DMS114 treated with DMSO at 0.1 percent for 48 hours (cell line): ENCODE data around the gene PLAAT5.
A peak's percentile ranks its signal among the peaks of the same experiment; 100 is the strongest.

Experiments used
- DNase-seq: peaks from one replicate; lab custom pipeline; 2025; ENCODE audit not compliant: unreplicated experiment; lab: John Stamatoyannopoulos, UW

Gene PLAAT5

DNA sequence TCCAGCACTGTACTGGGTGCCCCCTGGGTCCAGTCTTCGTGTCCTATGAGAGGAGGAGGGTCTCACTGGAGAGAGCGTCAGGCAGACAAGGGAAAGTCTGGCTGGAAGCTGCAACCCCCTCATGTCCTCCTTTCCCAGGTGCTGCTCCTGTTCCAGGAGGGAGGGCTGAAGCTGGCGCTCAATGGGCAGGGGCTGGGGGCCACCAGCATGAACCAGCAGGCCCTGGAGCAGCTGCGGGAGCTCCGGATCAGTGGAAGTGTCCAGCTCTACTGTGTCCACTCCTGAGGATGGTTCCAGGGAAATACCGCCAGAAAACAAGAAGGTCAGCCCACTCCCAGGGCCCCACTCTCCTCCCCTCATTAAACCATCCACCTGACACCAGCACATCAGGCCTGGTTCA, 25.1 kb upstream of the PLAAT5 start:
- no peak for DNase-seq

DNA sequence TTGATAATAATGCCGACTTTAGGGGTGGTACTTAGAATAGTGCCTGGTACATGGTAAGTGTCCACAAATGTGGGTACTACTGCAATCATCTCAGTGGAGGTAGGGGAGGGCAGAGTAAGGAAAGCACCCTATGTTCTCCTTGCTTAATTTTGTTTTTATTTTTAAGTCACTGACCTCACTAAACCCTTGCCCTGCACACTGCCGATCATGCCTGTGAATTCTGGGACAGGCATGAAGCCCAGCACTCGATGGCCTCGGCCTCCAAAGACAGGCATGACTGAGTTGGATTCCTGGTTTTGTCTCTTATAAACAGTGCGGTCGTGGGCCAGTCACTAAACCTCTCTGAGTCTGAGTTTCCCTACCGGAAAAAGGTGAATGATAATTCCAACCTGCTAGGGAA, 21.8 kb upstream of the PLAAT5 start:
- DNase-seq = no peak

DNA sequence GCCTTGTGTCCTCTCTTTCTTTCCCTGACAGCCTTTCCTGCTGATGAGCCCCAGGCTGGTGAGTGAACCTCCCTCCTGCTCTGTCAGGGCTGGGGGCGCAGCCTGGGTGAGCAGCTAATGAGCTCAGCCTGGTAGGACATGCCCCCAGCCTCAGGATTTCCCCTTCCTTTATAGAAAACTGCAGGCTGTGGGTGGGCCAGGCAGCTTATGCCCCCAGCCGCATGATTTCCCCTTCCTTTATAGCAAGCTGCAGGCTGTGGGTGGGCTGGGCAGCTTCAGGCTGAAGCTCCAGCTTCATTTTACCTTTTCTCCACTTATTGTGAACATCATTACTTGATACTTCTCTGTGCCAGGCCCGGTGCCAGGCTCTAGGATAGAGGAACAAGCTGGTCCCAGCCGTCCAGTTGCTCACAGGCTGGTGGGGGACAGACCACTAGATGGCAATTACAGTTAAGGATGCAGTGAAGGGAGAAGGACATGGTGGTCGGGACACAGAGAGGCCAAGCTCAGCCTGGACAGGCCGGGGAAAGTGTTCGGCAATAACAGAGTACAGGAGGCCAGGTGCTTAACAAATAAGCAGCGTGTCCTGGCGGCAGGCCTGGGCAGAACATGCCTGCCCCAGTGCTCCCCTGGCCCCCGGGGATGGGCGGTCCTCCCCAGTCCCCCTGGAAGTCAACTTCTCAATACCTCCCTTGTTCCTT, 20.2 kb upstream of the PLAAT5 start:
- no peak for DNase-seq

DNA sequence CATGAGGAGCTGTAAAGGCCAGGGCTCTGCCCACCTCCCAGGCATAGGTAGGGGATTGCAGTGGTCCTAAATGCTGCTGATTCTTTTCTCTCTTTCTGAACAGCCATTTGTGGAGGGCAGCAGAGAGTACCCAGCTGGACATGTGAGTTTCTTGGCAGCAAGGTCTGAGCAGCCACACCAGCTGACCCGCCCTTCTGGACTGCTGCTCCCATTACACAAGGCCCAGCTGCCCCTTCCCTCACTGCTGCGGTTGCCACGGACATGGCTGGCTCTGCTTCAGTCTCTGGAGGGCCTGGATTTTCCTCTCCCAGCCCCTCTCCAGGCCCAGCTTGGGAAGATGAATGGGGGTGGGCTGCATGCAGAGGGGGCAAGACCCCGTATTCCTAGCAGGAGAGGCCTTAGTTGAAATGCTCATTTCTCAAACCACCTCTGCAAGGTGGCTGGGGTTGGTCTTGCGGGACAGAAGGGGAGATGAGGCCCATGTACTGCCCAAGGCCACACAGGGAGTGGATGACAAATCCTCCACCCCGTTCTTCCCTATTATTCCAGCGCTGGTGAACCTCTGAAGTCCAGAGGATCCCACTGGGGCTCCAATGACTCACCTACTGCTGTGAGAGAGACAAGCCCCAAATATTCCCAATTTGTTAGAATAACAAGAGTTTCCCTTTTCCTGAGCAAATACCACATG, 19.5 kb upstream of the PLAAT5 start:
- DNase-seq = no peak

DNA sequence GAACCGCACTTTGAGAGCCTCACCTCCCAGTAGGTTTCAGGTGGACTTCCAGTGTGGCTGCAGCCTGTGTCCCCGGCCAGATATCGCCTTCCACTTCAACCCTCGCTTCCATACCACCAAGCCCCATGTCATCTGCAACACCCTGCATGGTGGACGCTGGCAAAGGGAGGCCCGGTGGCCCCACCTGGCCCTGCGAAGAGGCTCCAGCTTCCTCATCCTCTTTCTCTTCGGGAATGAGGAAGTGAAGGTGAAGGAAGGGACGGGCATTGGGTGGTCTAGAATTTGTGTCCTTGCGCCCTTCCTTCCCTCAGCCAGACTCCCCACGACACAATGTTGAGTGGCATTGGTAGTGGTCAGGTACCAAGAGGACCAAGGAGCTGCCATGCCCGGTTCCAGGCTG, 17.8 kb upstream of the PLAAT5 start:
- no peak for DNase-seq

DNA sequence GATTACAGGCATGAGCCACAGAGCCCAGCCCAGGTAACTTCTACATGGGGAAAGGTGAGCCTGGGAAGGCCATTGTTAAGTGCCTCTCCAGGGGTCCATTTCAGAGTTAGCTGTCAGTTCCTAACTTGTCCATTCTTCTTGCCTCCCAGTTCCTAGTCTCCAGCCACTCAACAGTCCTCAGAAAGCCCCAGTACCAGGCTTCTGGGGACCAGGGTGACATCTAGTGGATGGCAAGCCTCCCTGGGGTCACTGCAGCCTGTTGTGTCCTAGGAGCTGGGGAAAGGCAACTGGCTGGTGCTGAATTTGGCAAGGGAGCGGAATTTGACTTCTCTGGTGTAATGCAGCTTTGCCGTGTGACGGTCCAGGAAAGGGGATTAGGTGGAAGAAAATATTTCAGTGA, 17.0 kb upstream of the PLAAT5 start:
- DNase-seq = peak; percentile 8

DNA sequence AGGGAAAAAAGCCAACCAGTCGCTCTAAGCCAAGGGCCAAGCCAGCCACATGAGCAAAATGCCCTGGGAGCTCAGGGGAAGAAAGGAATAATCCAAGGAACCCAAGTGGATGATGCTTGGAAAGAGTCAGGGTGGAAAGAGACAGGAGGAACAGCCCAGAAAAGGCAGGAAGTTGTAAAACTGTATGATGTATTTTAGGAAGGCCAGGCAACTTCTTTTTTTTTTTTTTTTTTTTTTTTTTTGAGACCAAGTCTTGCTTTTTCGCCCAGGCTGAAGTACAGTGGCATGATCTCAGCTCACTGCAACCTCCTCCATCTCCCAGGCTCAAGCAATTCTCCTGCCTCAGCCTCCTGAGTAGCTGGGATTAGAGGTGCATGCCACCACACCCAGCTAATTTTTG, 16.5 kb upstream of the PLAAT5 start:
- DNase-seq = no peak

DNA sequence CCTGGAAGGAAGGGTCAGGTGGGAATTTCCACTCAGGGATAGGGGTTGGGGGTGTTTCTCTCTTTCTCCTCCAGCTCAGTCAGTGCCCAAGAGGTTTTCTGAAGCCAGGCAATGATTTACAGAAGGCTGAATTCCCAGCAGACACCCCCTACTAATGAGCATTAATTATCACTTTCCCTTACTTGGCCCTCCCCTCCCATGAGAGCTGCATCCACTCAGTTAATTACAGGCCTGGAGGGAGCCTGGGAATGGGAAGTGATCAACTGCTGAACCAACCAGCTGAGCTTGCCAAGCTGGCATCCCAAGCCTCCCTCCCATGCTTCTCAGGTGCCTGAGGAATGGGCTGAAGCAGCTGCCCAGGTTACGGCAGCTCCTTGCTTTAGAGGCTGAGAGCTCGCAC, 15.9 kb upstream of the PLAAT5 start:
- DNase-seq = no peak

DNA sequence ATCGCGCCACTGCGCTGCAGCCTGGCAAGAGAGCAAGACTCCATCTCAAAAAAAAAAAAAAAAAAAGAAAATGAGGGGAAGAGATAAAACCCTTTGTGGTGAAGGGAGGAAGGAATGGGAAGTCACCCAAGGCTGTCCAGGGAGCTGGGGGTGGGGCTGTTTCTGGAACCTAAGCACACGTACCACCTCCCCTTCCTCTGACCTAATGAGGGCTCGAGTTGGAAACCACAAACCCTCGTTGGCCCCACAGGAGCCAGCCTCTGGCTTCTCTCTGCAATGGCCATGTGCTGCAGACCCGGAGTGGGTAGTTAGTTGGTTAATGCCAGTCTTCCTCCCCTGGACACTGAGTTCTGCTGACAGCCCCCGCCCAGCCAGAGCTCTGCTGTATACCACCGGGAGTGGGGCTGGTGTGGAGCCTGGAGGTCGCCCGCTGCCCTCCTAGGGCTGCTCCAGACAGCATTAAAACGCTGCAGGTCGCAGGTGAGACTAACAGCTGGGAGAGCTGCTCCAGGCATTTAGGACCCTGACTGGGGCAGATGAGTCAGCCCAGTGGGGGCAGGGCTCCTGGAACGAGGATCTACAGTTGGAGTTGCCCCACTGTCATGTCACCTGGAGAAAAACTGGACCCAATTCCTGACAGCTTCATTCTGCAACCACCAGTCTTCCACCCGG, 15.0 kb upstream of the PLAAT5 start, which contains the start of gene LGALS12:
Gene LGALS12 (plus strand): TSS at position 228 of the 672 bp plus-strand sequence. CDS start 375 bp downstream, at position 603.
- DNase-seq = no peak

DNA sequence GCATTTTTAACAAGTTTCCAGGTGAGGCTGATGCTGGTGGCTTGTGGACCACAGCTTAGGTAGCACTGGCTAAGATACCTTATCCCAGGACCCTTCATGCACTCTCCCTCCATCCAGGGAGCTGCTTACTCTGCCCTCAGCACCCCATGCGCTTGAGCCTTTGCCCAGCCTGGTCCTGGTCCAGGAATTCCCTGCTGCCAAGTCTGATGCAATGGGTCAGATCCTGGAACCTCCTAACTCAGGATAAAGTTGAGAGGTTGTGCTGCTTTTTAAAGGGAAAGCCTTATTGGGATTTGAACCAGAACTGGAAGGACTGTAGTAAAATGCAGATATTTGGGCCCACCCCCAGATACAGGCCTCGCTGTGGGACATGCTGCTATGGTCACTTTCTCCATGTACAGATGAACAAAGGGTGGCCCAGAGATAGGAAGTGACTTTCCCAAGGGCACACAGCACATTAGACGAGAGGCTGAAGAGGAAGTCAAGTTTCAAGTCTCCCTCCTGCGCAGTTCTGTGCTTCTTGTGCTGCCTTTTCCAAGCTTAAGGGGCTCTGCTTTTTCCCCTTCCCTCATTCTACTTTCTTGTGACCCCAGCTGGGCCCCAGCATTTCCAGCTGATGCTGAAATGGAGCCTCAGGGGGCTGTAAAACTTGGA, 14.1 kb upstream of the PLAAT5 start:
- no peak for DNase-seq

DNA sequence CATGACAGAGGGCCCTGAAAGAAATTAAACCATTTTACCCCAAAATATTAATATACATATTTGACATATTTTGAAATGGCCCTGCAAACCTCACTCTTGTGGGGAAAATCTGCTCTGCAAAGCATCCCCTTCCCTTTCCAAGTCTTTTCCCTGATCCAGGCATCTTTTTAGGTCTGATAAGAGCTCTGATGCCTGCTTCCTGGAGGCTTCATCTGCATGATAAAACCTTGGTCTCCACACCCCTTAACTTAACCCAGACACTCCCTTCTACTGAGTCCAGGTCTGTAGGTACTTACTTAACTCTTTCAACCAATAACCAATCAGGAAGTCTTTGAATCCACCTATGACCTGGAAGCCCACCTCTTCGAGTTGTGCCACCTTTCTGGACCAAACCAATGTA, 13.1 kb upstream of the PLAAT5 start:
- DNase-seq = no peak

DNA sequence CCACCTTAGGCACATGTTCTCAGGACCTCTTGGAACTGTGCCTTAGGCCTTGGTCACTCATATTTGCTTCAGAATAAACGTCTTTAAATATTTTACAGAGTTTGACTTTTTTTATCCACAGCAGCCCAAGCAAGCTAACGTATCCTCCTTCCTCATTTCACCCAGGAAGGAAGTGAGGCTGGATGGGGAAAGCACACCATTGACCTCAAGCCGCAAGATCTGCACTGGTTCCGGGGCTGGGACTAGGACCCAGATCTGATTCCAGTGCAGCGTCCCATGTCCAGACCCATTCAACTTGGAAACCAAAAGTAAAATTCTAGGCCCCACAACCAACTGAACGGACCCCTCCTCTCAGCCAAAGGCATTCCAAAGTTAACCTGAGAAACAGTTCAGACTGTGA, 12.5 kb upstream of the PLAAT5 start:
- DNase-seq = no peak

DNA sequence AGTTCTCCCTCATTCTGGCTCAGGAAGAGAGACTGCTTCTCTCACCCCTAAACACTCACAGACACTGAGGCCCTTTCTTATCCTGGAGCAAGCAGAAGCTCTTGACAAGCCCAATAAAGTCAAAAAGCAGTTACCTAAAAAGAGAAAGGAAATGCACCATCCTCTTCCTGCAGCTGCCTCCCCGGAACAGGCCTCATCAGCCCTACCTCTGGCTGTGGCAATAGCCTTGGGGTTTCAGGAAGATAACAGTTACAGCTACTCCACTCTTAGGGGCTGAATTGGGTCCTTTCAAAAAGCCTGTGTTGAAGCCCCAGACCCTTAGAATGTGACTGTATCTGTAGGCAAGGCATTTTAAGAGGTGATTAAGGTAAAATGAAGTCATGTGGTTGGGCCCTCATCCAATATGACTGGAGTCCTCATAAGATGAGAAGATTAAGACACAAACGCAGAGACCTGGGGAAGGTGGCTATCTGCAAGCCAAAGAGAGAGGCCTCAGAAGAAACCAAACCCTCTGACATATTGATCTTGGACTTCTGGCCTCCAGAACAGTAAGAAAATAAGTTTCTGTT, 11.4 kb upstream of the PLAAT5 start:
- no peak for DNase-seq

DNA sequence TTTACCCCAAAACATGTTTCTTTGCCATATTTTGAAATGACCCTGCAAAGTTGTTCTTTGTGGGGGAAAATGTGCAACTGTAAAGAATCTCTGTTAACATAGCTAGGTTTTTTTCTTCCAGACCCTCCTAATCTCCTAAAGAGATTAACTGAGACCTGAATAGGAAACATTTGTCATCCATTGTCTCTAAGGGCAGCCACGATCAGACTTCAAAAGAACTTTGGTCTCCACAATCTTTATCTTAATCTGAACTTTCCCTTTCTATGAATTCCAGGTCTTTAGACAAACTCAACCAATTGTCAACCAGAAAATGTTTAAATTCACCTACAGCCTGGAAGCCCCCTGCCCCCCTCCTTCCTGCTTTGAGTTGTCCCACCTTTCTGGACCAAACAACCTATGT, 10.3 kb upstream of the PLAAT5 start:
- DNase-seq = no peak

DNA sequence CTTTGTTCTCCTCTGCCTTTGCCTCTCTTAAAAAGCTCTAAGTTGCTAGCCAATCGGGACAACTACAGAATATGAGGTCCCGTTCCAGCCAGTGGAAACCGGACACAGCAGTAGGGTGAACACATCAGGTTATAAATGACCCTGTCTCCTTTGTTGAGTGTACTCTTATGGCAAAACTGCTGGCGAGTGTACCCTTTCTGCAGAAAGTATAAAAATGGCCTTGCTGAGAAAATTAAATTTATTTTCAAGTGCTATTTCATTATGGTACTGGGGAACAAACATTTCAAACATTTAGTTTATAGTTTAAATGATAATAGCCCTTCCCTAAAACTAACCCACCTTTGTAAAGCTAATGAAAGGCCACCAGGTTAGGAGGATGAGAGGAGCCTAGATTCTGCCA, 8.9 kb upstream of the PLAAT5 start:
- no peak for DNase-seq

DNA sequence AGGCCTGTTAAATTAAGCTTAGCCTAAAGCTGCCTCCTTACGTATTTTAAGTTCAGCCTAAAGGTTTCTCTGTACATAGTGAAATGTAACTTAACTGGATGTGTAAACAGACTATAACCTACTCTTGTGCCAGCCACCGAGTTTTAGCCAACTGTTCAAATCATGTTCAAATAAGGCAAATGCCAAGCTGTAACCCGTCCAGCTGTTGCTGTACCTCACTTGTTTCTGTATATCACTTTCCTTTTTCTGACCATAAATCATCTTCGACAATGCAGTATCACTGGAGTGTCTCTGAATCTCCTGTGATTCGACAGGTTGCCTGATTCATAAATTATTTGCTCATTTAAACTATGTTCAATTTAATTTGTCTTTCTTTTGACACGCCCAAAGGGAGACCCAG, 4.0 kb upstream of the PLAAT5 start:
- no peak for DNase-seq

DNA sequence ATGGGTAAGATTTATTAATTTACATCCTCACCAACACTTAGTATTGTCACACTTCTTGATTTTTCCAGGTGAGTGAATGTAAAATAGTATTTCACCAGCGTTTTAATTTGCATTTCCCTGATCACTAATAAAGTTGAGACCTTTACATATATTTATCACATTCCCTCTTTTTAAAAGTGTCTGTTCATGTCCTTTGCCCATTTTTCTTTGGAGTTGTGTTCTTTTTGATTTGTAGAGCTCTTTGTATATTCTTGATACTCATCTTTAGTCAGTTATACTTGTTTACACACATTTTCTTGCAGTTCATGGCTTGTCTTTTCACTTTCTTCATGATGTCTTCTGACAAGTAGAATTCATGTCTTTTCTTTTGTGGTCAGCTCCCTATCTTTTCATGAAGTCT, 2.2 kb upstream of the PLAAT5 start:
- DNase-seq = no peak

DNA sequence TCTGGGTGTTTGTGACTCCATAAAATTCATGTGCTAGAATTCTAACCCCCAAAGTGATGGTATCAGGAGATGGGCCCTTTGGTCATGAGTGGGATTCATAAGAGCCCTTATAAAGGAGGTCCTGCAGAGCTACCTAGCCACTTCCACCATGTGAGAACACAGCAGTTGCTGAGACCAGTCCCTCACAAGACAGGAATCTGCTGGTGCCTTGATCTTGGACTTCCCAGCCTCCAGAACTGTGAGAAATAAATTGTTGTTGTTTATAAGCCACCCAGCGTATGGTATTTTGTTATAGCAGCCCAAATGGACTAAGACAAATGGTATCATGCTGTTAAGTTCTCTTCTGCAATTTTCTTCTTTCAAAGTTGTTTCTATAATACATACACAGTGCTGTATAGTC, 1.5 kb upstream of the PLAAT5 start:
- no peak for DNase-seq

DNA sequence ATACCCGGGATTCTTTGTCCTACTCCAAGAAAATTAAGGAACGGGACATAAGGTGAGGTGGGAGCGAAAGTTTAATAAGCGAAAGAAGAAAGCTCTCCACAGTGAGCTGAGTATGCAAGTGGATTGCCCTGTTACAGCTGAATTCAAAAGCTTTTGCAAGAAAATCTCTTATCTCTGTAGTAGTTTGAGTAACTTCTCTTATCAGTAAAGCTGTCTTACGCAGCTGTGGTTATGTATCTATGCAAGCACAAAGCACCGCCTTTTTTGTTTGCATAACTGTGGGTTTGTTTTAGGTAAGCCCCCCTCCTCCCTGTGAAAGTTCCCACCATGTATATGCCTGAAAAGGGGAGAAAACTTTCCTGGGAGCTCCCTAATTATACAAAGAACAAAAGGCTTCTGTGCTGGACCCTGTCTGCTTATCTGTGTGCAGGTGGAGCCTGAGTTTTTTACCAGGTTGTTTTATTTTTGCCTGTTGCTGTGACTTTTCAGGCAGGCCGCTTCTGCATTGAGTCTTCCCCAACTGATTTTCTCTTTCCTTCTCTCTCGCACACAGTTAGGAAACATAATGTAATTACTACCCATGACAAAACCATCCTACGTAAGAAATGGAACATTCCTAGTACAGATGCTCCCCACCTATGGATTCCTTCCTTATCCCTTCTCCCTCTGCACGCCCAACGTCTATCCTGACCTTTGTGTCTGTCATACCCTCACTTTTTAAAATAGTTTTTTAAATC, 837 bp upstream of the PLAAT5 start:
- no peak for DNase-seq

DNA sequence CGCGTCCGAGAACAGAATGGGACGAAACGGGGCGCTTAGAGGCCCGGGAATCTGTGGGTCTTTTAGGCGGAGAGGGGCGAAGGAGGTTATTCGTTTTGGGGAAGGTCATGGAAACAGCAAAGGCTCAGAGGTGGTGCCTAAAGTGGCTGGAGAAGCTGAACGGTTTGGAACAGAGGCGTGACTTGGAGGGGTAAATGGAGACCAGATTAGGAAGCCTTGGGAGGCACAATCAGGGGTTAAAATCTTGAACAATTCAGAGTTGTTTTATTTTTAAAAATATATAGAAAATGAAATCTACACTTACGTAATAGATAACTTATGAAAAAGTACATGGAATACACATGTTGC, 247 bp upstream of the PLAAT5 start:
- DNase-seq = peak; percentile 11

DNA sequence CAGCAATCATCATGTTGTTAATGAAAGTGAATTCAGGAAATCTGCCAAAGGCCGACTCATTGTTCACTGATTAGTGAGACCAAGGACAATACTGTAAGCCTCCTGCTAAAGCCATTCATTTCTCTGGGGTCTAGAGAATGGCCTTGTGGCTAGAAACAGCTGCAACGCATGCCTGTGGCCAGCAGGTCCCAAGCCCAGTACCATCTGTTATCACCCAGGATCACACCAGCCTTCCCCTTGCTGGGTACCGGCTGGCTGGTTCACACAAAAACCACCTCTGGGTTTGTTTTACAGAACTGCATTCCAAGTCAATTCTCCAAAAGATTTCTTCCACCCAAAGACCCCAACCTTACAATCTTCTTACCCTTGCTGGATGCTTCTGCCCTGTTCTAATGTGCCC, 1.1 kb downstream of the PLAAT5 start:
- no peak for DNase-seq
